Mucosa of rectum (tissue), 2 donors: Measurements from ENCODE around the gene VPS8.

Experiments
- H3K27ac ChIP-seq, 2 donors: one replicate each; pipeline ENCODE4 v1.7.0; 2013; ENCODE audit warnings: inconsistent platforms in 2 of 2, low read depth in 2 of 2, low read length in 2 of 2
- H3K27me3 ChIP-seq, 2 donors: one replicate each; pipeline ENCODE4 v1.7.0; 2013; ENCODE audit warnings: low read length in 2 of 2; ENCODE audit not compliant: control insufficient read depth in 2 of 2, insufficient read depth in 2 of 2
- H3K36me3 ChIP-seq, 2 donors: one replicate each; pipeline ENCODE4 v1.7.0; 2013; ENCODE audit warnings: low read length in 2 of 2; ENCODE audit not compliant: control insufficient read depth in 2 of 2, insufficient read depth in 2 of 2
- H3K4me1 ChIP-seq, 2 donors: one replicate each; pipeline ENCODE4 v1.7.0; 2013; ENCODE audit warnings: low read length in 2 of 2, mild to moderate bottlenecking in 1 of 2; ENCODE audit not compliant: control insufficient read depth in 2 of 2, insufficient read depth in 2 of 2
- H3K4me3 ChIP-seq, 2 donors: one replicate each; pipeline ENCODE4 v1.7.0; 2013; ENCODE audit warnings: low read length in 2 of 2
- H3K9ac ChIP-seq, 2 donors: one replicate each; pipeline ENCODE4 v1.7.0; 2013; ENCODE audit warnings: low read length in 2 of 2, low read depth in 1 of 2, mild to moderate bottlenecking in 1 of 2
- H3K9me3 ChIP-seq, 2 donors: one replicate each; pipeline ENCODE4 v1.7.0; 2013; ENCODE audit warnings: low read length in 2 of 2; ENCODE audit not compliant: control insufficient read depth in 2 of 2
- donor health status: healthy.
- donor health status: Normal muscosa, but diverticular disease.

The VPS8 gene

GRCh38 chr3:184907681-184908649 is 96.0 kb downstream of the VPS8 start:
- no peak overlapping the region for H3K4me3 ChIP-seq
- no peaks in the 10 kb centered on the region for H3K27me3 ChIP-seq
- H3K9ac ChIP-seq, result no peak overlapping the region
- no peaks in the 10 kb centered on the region for H3K9me3 ChIP-seq
- H3K36me3 ChIP-seq, result no peaks in the 10 kb centered on the region
- peaks cover 0 to 16% of the 10 kb centered on the region in 2 donors for H3K4me1 ChIP-seq
- H3K27ac ChIP-seq, result no peak overlapping the region

DNA sequence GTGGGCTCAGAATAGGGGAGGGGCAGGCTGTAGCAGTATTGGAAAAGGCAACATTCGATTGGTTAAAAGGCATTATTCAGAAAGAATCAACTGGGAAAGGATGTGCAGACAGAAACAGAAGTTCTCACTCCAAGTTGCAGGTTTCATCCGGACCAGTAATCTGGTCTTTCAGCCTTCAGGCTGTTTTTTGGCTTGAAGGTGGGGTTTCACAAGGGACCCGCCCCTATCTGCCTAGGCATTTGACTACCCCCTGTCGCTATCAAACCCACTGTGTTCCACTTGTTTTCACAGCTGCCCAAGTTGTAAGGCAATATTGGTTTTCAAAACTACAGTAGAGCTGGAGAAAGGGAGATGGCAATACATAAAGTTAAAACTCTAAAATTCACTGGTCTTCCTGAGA is 96.9 kb downstream of the VPS8 start:
- Histone ChIP-seq H3K4me3 (no peak overlapping the region), H3K27ac (no peak overlapping the region), H3K4me1 (peaks cover 0 to 16% of the 10 kb centered on the region in 2 donors), H3K27me3 (no peaks in the 10 kb centered on the region), H3K36me3 (no peaks in the 10 kb centered on the region), H3K9me3 (no peaks in the 10 kb centered on the region), H3K9ac (no peak overlapping the region)

DNA sequence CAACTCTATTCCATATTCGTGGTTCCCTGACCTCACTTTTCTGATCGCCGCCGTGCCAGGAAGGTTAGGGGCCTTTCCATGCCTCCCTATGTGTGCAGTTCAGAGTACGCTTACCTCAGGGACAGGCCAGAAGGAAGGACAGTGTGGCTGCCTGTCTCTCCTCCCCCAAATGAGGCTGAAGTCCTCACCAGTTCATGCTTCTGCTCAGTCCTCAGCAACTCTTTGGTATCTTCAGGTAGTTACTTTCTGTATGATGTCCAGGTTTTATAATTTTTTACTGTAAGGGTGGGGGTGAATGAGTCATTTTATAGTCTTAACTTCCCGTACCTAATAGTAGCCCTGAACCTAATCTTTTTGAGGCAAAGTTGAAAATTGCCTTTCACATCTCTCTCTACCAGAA is 98.7 kb downstream of the VPS8 start:
- Histone ChIP-seq H3K27ac (peak overlapping the region; percentile 69 to 73), H3K4me3 (no peak overlapping the region), H3K27me3 (no peaks in the 10 kb centered on the region), H3K9me3 (no peaks in the 10 kb centered on the region), H3K4me1 (peaks cover 0 to 16% of the 10 kb centered on the region in 2 donors), H3K9ac (no peak overlapping the region), H3K36me3 (peaks cover 2 to 3% of the 10 kb centered on the region in 2 donors)

DNA sequence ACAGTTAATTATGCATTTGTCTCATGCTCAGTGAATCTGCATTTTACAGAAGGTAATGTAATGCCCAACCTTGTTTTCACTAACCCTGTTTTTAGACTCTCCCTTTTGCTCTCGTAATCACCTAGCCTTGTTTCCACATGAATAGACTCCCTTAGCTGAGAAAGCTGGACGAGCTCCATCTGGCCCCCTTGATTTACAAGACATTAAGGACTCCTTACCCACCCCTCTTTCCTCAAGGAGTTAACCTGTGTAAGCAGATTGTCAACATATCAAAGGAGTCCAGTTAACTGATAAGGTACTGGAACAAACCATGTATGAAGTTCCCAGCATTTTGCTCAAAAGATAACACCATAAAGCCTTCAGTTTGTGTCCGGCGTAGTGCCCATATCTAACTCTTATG is 99.6 kb downstream of the VPS8 start:
- Histone ChIP-seq H3K4me3 (no peak overlapping the region), H3K9ac (no peak overlapping the region), H3K27ac (peak overlapping the region; percentile 35 to 73), H3K9me3 (no peaks in the 10 kb centered on the region), H3K36me3 (peaks cover 4 to 9% of the 10 kb centered on the region in 2 donors), H3K4me1 (peaks cover 0 to 16% of the 10 kb centered on the region in 2 donors), H3K27me3 (no peaks in the 10 kb centered on the region)

DNA sequence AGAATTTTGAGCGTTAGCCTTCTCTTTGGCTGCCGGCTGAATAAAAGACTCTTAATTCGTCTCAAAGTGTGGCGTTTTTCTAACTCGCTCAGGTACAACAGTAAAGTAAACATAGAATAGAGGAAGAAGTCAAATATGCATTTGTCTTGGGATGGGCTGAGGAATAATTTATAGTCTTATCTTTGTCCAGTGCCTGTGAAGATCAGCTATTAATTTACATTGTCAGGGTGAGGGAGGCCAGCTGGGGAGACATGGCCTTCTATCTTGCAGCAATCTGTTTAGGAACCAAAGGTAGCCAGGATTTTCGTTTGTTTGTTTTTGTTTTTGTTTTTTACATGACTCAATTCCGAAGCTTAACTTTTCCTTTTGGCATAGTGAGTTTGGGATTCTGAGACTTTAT is 100.2 kb downstream of the VPS8 start:
- Histone ChIP-seq H3K27me3 (no peaks in the 10 kb centered on the region), H3K27ac (no peak overlapping the region), H3K36me3 (peaks cover 4 to 12% of the 10 kb centered on the region in 2 donors), H3K4me1 (peaks cover 0 to 16% of the 10 kb centered on the region in 2 donors), H3K9ac (no peak overlapping the region), H3K9me3 (no peaks in the 10 kb centered on the region), H3K4me3 (no peak overlapping the region)

GRCh38 chr3:184914628-184915027 is 102.7 kb downstream of the VPS8 start:
- Histone ChIP-seq H3K9me3 (no peaks in the 10 kb centered on the region), H3K27ac (no peak overlapping the region), H3K36me3 (peaks cover 8 to 18% of the 10 kb centered on the region in 2 donors), H3K9ac (no peak overlapping the region), H3K4me3 (no peak overlapping the region), H3K27me3 (no peaks in the 10 kb centered on the region), H3K4me1 (peaks cover 0 to 16% of the 10 kb centered on the region in 2 donors)

DNA sequence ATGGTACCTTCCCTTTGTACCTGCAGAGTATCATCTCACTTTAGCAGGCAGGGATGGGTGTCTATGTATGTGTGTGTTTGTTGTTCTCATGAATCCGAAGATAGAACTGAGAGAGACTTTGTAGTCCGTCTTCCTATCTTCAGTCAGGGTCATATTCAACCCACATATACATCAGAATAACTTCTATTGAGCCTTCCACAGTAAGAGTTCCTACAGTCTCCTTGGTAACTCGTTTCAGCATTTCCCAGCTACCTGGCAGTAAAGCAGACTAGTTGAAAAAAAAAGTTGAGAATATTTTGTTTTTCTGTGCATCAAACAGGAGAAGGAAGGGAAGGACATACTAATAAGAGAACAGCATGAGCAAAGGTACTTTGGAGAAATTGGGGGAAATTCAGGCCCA is 106.8 kb downstream of the VPS8 start:
- no peaks in the 10 kb centered on the region for H3K27me3 ChIP-seq
- H3K9me3 ChIP-seq, result no peaks in the 10 kb centered on the region
- H3K9ac ChIP-seq, result no peak overlapping the region
- H3K36me3 ChIP-seq, result peaks cover 8 to 36% of the 10 kb centered on the region in 2 donors
- no peak overlapping the region for H3K27ac ChIP-seq
- no peak overlapping the region for H3K4me3 ChIP-seq
- H3K4me1 ChIP-seq, result no peaks in the 10 kb centered on the region

DNA sequence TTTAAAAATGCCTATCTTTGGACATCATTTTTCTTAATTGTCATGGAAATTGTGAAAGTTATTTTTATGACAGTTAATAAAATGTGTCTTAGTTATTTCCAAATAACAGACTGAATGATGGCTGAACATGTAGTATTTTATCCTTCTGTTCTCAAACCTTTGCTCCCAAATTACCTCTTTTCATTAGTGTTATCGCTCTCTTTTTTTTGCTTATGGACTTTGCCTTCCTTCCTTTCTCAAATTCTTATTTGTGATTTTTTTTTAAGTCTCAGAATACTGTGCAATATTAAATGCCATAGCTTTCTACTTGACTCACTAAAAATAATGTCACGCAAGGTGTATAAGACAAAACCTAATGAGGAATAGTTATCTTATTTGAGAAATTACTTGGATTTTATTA is 107.7 kb downstream of the VPS8 start:
- no peaks in the 10 kb centered on the region for H3K27me3 ChIP-seq
- peaks cover 9 to 36% of the 10 kb centered on the region in 2 donors for H3K36me3 ChIP-seq
- no peak overlapping the region for H3K27ac ChIP-seq
- no peaks in the 10 kb centered on the region for H3K4me1 ChIP-seq
- H3K9me3 ChIP-seq, result no peaks in the 10 kb centered on the region
- no peak overlapping the region for H3K4me3 ChIP-seq
- H3K9ac ChIP-seq, result no peak overlapping the region

GRCh38 chr3:184924547-184924946 is 112.6 kb downstream of the VPS8 start:
- H3K4me1 ChIP-seq, result no peaks in the 10 kb centered on the region
- peaks cover 18 to 40% of the 10 kb centered on the region in 2 donors for H3K36me3 ChIP-seq
- no peak overlapping the region for H3K27ac ChIP-seq
- H3K27me3 ChIP-seq, result no peaks in the 10 kb centered on the region
- H3K4me3 ChIP-seq, result no peak overlapping the region
- no peaks in the 10 kb centered on the region for H3K9me3 ChIP-seq
- H3K9ac ChIP-seq, result no peak overlapping the region

- Histone ChIP-seq H3K36me3 (peaks cover 35 to 45% of the 10 kb centered on the region in 2 donors), H3K9ac (no peak overlapping the region), H3K4me1 (no peaks in the 10 kb centered on the region), H3K4me3 (no peak overlapping the region), H3K27me3 (no peaks in the 10 kb centered on the region), H3K9me3 (no peaks in the 10 kb centered on the region), H3K27ac (no peak overlapping the region)
Observed at GRCh38 chr3:184927796-184928315, 115.9 kb downstream of the VPS8 start.
